Natural killer cell (primary cell): ENCODE measurements around the gene CDR2L. TPM values are rescaled to one million over a fixed set of nuclear protein-coding genes. Genes with fewer than 3 reads are reported as not detected.

ENCODE experiments used
- ATAC-seq, 3 donors: fragments of 150-1000 bp in 2 of 3; fragments of 200-7000 bp in 1 of 3; cut with Tn5 transposase; 1 replicate in 1 of 3; 2 replicates in 2 of 3; pipeline ENCODE4 v1.10.0; 2021; ENCODE audit warnings: mild to moderate bottlenecking in 2 of 3, moderate library complexity in 2 of 3
- DNase-seq, 2 donors: peaks; one replicate each; pipeline versions ENCODE4 v3.0.0 to v3.0.0-alpha.2; 2013 to 2021; ENCODE audit warnings: mixed read lengths in 1 of 2
- H3K27ac ChIP-seq: one replicate; pipeline ENCODE4 v1.5.1; 2013; ENCODE audit warnings: mild to moderate bottlenecking, low read length
- H3K27me3 ChIP-seq: one replicate; pipeline ENCODE4 v1.6.1; 2013; ENCODE audit warnings: low read length; ENCODE audit not compliant: control insufficient read depth, insufficient read depth
- H3K36me3 ChIP-seq: one replicate; pipeline ENCODE4 v1.6.1; 2013; ENCODE audit warnings: low read length; ENCODE audit not compliant: control insufficient read depth, insufficient read depth
- H3K4me1 ChIP-seq: one replicate; pipeline ENCODE4 v1.6.1; 2013; ENCODE audit warnings: low read length; ENCODE audit not compliant: control insufficient read depth, insufficient read depth
- H3K4me3 ChIP-seq: one replicate; pipeline ENCODE4 v1.5.1; 2013; ENCODE audit warnings: low read length
- H3K9me3 ChIP-seq: one replicate; pipeline ENCODE4 v1.6.1; 2013; ENCODE audit warnings: low read length; ENCODE audit not compliant: control insufficient read depth, insufficient read depth
- H3K27ac Mint-ChIP-seq, 2 donors: one replicate each; pipeline ENCODE4 v1.8.0; 2022; ENCODE audit warnings: mild to moderate bottlenecking in 2 of 2, mixed read lengths in 2 of 2, moderate library complexity in 1 of 2
- H3K27me3 Mint-ChIP-seq, 2 donors: one replicate each; pipeline ENCODE4 v1.8.0; 2022; ENCODE audit warnings: low read depth in 2 of 2, mixed read lengths in 2 of 2
- H3K36me3 Mint-ChIP-seq: one replicate; pipeline ENCODE4 v1.8.0; 2022; ENCODE audit warnings: mixed read lengths
- H3K4me1 Mint-ChIP-seq, 2 donors: one replicate each; pipeline ENCODE4 v1.8.0; 2022; ENCODE audit warnings: mixed read lengths in 2 of 2
- H3K4me3 Mint-ChIP-seq: one replicate; pipeline ENCODE4 v1.8.0; 2022; ENCODE audit warnings: mild to moderate bottlenecking, moderate library complexity, mixed read lengths
- H3K9me3 Mint-ChIP-seq, 2 donors: one replicate each; pipeline ENCODE4 v1.8.0; 2022; ENCODE audit warnings: mixed read lengths in 2 of 2
- CTCF ChIP-seq: fragments of 200-600 bp; IDR thresholded peaks from one replicate; pipeline ENCODE4 v1.8.0; 2022; ENCODE audit warnings: antibody characterized with exemption
- WGBS: methylation state at CpG from one replicate; pipeline ENCODE4 v1.1.7; 2013; ENCODE audit warnings: missing lambda C conversion rate; ENCODE audit not compliant: insufficient coverage; 5-methylcytosine and 5-hydroxymethylcytosine counted together
- intact Hi-C: fragments of 100-400 bp; cut with micrococcal nuclease; formaldehyde crosslinking; loops from one replicate; pipeline ENCODE4 v1.14.2; 2022
- total RNA-seq, 4 donors: library from RNA; stranded (reverse); fragments of 120-200 nt in 1 of 4; gene quantifications; one replicate each; pipeline versions ENCODE4 v1.2.3 to v1.2.4, GENCODE V29; 2013 to 2022

Gene CDR2L
- total RNA-seq, 3 donors from 2014 or later (not counting 1 experiment from before 2014, with no cell fraction given), result 0.14 to 0.23 TPM; not detected in 1

GRCh38 chr17:75046407-75047289, 59.2 kb downstream of the CDR2L start, which contains the start of the genes ATP5PD and KCTD2:
Gene ATP5PD, minus strand, starts transcription at chr17:75046969. Its CDS starts 4,319 bp downstream, at chr17:75042650.
Gene KCTD2, plus strand, starts transcription at chr17:75047225. Its CDS starts 26 bp downstream, at chr17:75047251.
- no peaks in the 10 kb centered on the region for H3K27me3 Mint-ChIP-seq
- H3K4me3 ChIP-seq, result peak within 1 kb of the TSS; percentile 92
- intact Hi-C loops, result loop anchor here (2.0 kb wide), 1 partner anchor 34 kb away; the partner anchor contains the start of gene MRPL58

GRCh38 chr17:75047398-75048098, 60.1 kb downstream of the CDR2L start:
- WGBS, result 1% methylated on average over 38 of the region's 38 CpGs

More at GRCh38 chr17:75046407-75047289, 59.2 kb downstream of the CDR2L start, which contains the start of the genes ATP5PD and KCTD2:
- peak; percentile 92 to 96 for DNase-seq
- TF ChIP-seq CTCF, result no peak
- H3K27me3 ChIP-seq, result no peaks in the 10 kb centered on the region
- ATAC-seq, result peak; percentile 93 to 99 (median 95)
- peak within 1 kb of the TSS; percentile 97 for H3K4me3 Mint-ChIP-seq
- peaks cover 33 to 34% of the 10 kb centered on the region in 2 donors for H3K4me1 Mint-ChIP-seq
- no peaks in the 10 kb centered on the region for H3K36me3 Mint-ChIP-seq
- no peaks in the 10 kb centered on the region for H3K9me3 Mint-ChIP-seq
- H3K36me3 ChIP-seq, result peaks cover 11% of the 10 kb centered on the region
- peak within 1 kb of the TSS; percentile 94 to 98 for H3K27ac Mint-ChIP-seq
- H3K27ac ChIP-seq, result peak within 1 kb of the TSS; percentile 81
- H3K9me3 ChIP-seq, result no peaks in the 10 kb centered on the region
- under 1% methylated on average over 72 of the region's 72 CpGs for WGBS
- H3K4me1 ChIP-seq, result peaks cover 19% of the 10 kb centered on the region

GRCh38 chr17:75048249-75048878, 60.9 kb downstream of the CDR2L start:
- H3K4me1 Mint-ChIP-seq, result peaks cover 33 to 34% of the 10 kb centered on the region in 2 donors
- ATAC-seq (no peak), DNase-seq (no peak)
- intact Hi-C loops, result no loop called here
- peak overlapping the region; percentile 85 to 98 for H3K27ac Mint-ChIP-seq
- H3K4me3 Mint-ChIP-seq, result peak overlapping the region; percentile 97
- H3K27me3 ChIP-seq, result no peaks in the 10 kb centered on the region
- no peaks in the 10 kb centered on the region for H3K36me3 Mint-ChIP-seq
- peaks cover 19% of the 10 kb centered on the region for H3K4me1 ChIP-seq
- H3K27ac ChIP-seq, result no peak overlapping the region
- H3K27me3 Mint-ChIP-seq, result no peaks in the 10 kb centered on the region
- H3K36me3 ChIP-seq, result peaks cover 16% of the 10 kb centered on the region
- no peaks in the 10 kb centered on the region for H3K9me3 ChIP-seq
- 59% methylated on average over 5 of the region's 5 CpGs for WGBS
- H3K9me3 Mint-ChIP-seq, result no peaks in the 10 kb centered on the region
- no peak for TF ChIP-seq CTCF
- no peak overlapping the region for H3K4me3 ChIP-seq

More at GRCh38 chr17:75047398-75048098, 60.1 kb downstream of the CDR2L start:
- Histone ChIP-seq H3K36me3 (peaks cover 10% of the 10 kb centered on the region), H3K27ac (peak overlapping the region; percentile 30), H3K9me3 (no peaks in the 10 kb centered on the region), H3K27me3 (no peaks in the 10 kb centered on the region), H3K4me1 (peaks cover 19% of the 10 kb centered on the region), H3K4me3 (peak overlapping the region; percentile 92)
- Mint-ChIP-seq H3K27ac (peak overlapping the region; percentile 85 to 98), H3K4me3 (peak overlapping the region; percentile 97), H3K9me3 (no peaks in the 10 kb centered on the region), H3K36me3 (no peaks in the 10 kb centered on the region), H3K4me1 (peaks cover 33 to 34% of the 10 kb centered on the region in 2 donors), H3K27me3 (no peaks in the 10 kb centered on the region)
- intact Hi-C loops, result loop anchor here (2.0 kb wide), 1 partner anchor 35 kb away; the partner anchor contains the start of gene MRPL58
- no peak for TF ChIP-seq CTCF
- DNase-seq (peak; percentile 32 to 50), ATAC-seq (no peak)
